Measurements from ENCODE around the gene SLC16A3.

DNA sequence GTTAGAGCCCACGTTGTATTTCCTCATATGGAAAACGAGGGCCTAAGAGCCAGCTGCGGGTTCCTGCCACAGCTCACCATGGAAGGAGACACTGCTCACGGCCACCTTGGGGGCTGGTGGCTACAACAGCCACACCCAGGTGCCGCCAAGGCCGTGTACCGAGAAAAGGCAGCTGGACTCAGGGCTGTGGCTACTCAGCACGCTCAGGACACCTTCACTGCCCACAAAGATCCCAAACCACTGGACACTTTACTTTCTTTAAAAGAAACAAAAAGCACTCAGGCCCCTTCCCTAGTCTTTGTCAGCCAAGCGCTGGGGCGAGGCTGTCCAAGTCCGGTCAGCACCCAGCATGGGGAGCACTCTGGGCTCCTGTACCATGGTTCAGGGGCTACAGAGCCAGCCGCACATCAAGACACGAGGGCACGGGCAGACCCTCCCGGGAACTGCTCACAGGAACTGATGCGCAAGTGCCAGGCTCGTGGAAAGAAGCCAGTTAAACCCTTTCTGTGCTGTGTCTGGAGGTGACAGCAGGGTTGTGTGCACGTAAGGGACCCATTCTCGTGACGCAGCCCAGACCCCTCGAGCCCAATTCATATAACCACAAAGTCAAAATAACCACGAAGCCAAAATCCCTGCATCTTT, 18.5 kb downstream of the SLC16A3 start:
- TF ChIP-seq, protein P1, sequence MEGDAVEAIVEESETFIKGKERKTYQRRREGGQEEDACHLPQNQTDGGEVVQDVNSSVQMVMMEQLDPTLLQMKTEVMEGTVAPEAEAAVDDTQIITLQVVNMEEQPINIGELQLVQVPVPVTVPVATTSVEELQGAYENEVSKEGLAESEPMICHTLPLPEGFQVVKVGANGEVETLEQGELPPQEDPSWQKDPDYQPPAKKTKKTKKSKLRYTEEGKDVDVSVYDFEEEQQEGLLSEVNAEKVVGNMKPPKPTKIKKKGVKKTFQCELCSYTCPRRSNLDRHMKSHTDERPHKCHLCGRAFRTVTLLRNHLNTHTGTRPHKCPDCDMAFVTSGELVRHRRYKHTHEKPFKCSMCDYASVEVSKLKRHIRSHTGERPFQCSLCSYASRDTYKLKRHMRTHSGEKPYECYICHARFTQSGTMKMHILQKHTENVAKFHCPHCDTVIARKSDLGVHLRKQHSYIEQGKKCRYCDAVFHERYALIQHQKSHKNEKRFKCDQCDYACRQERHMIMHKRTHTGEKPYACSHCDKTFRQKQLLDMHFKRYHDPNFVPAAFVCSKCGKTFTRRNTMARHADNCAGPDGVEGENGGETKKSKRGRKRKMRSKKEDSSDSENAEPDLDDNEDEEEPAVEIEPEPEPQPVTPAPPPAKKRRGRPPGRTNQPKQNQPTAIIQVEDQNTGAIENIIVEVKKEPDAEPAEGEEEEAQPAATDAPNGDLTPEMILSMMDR (IDR thresholded peaks at IDR 0.05): no peak
- no peak for TF ChIP-seq EP300 (IDR thresholded peaks at IDR 0.05)

Data from stomach (tissue), 4 donors.